ENCODE data around the gene TDRD10. TPM values are rescaled to one million over a fixed set of nuclear protein-coding genes. Genes with fewer than 3 reads are reported as not detected.

The TDRD10 gene
- total RNA-seq, 1 experiment from 2014 or later, result 0.31 TPM

DNA sequence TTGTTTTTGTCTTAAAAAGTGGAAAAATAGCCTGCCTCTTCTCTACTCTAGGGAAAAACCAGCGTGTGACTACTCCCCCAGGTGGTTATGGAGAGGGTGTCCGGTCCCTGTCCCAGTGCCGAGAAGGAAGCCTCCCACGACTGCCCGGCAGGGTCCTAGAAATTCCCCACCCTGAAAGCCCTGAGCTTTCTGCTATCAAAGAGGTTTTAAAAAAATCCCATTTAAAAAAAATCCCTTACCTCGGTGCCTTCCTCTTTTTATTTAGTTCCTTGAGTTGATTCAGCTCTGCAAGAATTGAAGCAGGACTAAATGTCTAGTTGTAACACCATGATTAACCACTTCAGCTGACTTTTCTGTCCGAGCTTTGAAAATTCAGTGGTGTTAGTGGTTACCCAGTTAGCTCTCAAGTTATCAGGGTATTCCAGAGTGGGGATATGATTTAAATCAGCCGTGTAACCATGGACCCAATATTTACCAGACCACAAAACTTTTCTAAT, 35.0 kb upstream of the TDRD10 start:
- H2AFZ ChIP-seq (ENCODE audit: low read length), result no peak overlapping the region
- no peak for DNase-seq
- H3K14ac ChIP-seq (ENCODE audit: insufficient read depth, low read length), result no peak overlapping the region
- H3K4me2 ChIP-seq (ENCODE audit: insufficient read depth, insufficient read length, low read length), result no peak overlapping the region
- H3K27ac ChIP-seq (ENCODE audit: insufficient read length, low read depth, low read length), result no peak overlapping the region
- no peak overlapping the region for H3K4ac ChIP-seq (ENCODE audit: low read depth, low read length)
- no peaks in the 10 kb centered on the region for H3K79me1 ChIP-seq (ENCODE audit: insufficient read depth, low read depth, low read length, poor library complexity, severe bottlenecking)
- no peaks in the 10 kb centered on the region; a peak in 1 of 7 replicates for H3K36me3 Mint-ChIP-seq (ENCODE audit: insufficient read depth in 1 of 3, low read depth in 3 of 3)
- no peaks in the 10 kb centered on the region for H4K20me1 ChIP-seq (ENCODE audit: control insufficient read depth, insufficient read depth, insufficient read length)
- no peak overlapping the region for H3K9ac ChIP-seq (ENCODE audit: extremely low read depth, insufficient read length, low read length)
- no CpG with 5 or more reads among the region's 8 CpGs for WGBS (ENCODE audit: extremely low coverage, insufficient read length, low lambda C conversion rate)
- H3K27me3 Mint-ChIP-seq (ENCODE audit: low read depth), result no peaks in the 10 kb centered on the region
- H3K4me3 Mint-ChIP-seq, result no peak overlapping the region
- no peak overlapping the region for H4K5ac ChIP-seq (ENCODE audit: insufficient read length, low read depth, low read length)
- no peak overlapping the region for H2BK5ac ChIP-seq (ENCODE audit: insufficient read length, low read length)
- no peak overlapping the region for H4K91ac ChIP-seq (ENCODE audit: insufficient read length, low read depth, low read length)
- H3K27me3 ChIP-seq (ENCODE audit: insufficient read depth, low read length), result no peaks in the 10 kb centered on the region
- H3K9me3 Mint-ChIP-seq, result no peaks in the 10 kb centered on the region
- peaks cover 2% of the 10 kb centered on the region; the same call in 1 of the 2 replicates for H3K4me1 ChIP-seq (ENCODE audit: insufficient read depth, low read length)
- TF ChIP-seq, protein P1, sequence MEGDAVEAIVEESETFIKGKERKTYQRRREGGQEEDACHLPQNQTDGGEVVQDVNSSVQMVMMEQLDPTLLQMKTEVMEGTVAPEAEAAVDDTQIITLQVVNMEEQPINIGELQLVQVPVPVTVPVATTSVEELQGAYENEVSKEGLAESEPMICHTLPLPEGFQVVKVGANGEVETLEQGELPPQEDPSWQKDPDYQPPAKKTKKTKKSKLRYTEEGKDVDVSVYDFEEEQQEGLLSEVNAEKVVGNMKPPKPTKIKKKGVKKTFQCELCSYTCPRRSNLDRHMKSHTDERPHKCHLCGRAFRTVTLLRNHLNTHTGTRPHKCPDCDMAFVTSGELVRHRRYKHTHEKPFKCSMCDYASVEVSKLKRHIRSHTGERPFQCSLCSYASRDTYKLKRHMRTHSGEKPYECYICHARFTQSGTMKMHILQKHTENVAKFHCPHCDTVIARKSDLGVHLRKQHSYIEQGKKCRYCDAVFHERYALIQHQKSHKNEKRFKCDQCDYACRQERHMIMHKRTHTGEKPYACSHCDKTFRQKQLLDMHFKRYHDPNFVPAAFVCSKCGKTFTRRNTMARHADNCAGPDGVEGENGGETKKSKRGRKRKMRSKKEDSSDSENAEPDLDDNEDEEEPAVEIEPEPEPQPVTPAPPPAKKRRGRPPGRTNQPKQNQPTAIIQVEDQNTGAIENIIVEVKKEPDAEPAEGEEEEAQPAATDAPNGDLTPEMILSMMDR (conservative IDR thresholded peaks at IDR 0.05), result peak; percentile 51
- no peak overlapping the region for H4K8ac ChIP-seq (replicated peaks; ENCODE audit: insufficient read length, low read depth, low read length)
- H3K56ac ChIP-seq (ENCODE audit: insufficient read length, low read depth, low read length), result no peak overlapping the region
- no peak overlapping the region for H2BK120ac ChIP-seq (ENCODE audit: low read depth, low read length, poor library complexity, severe bottlenecking)
- no peak overlapping the region for H2BK20ac ChIP-seq (ENCODE audit: low read depth, low read length, poor library complexity, severe bottlenecking)
- no peaks in the 10 kb centered on the region for H3K79me2 ChIP-seq (ENCODE audit: insufficient read depth, low read length)
- no peak overlapping the region for H3K23ac ChIP-seq (ENCODE audit: insufficient read length, low read depth, low read length)
- no peak overlapping the region for H3T11ph ChIP-seq (ENCODE audit: low read length)
- H3K18ac ChIP-seq (ENCODE audit: insufficient read length, low read depth, low read length), result no peak overlapping the region
- peaks cover 12 to 21% of the 10 kb centered on the region in 2 experiments for H3K4me1 Mint-ChIP-seq
- H3K9me3 ChIP-seq (ENCODE audit: control insufficient read depth, low read depth, low read length), result no peaks in the 10 kb centered on the region
- no peak overlapping the region for H2BK15ac ChIP-seq (ENCODE audit: low read depth, low read length)
- H3K23me2 ChIP-seq (ENCODE audit: insufficient read length, low read depth, low read length, poor library complexity, severe bottlenecking), result no peaks in the 10 kb centered on the region
- no peak overlapping the region for H2BK12ac ChIP-seq (ENCODE audit: insufficient read length, low read depth, low read length)
- no peak overlapping the region for H3K27ac Mint-ChIP-seq
- H2AK5ac ChIP-seq (ENCODE audit: insufficient read length, low read length), result no peak overlapping the region
